HepG2 (cell line): ENCODE measurements around the gene TPM3. TPM values are rescaled to one million over a fixed set of nuclear protein-coding genes. Genes with fewer than 3 reads are reported as not detected.

Experiments used
- AGO1 ChIP-seq: fragments of 200-400 bp; formaldehyde crosslinking; IDR thresholded peaks from 2 replicates; pipeline ENCODE4 v1.6.1; 2017; ENCODE audit warnings: mild to moderate bottlenecking, low read depth, low read length, moderate library complexity; ENCODE audit not compliant: poor library complexity, severe bottlenecking
- AKAP8 ChIP-seq: sonication (generic); formaldehyde crosslinking; IDR thresholded peaks from 2 replicates; pipeline ENCODE4 v1.5.1; 2020; ENCODE audit warnings: mild to moderate bottlenecking, missing genetic modification reagents
- KDM1A ChIP-seq: IDR thresholded peaks from 2 replicates; pipeline ENCODE4 v1.6.1; 2016; ENCODE audit warnings: missing compliant biosample characterization
- REPIN1 ChIP-seq: sonication (generic); formaldehyde crosslinking; IDR thresholded peaks from 2 replicates; pipeline ENCODE4 v1.8.0; 2022; ENCODE audit warnings: missing genetic modification reagents, low read depth, mild to moderate bottlenecking, borderline replicate concordance
- SRSF1 ChIP-seq: fragments of 200-400 bp; formaldehyde crosslinking; optimal IDR thresholded peaks from 2 replicates; pipeline ENCODE3; 2017; ENCODE audit warnings: mild to moderate bottlenecking, low read depth, low read length, moderate library complexity
- YY1 ChIP-seq: IDR thresholded peaks from 2 replicates; pipeline ENCODE4 v1.6.1; 2011; ENCODE audit warnings: low read length, low read depth, moderate library complexity, mild to moderate bottlenecking; ENCODE audit not compliant: insufficient read depth, insufficient replicate concordance
- ZNF235 ChIP-seq: sonication (generic); formaldehyde crosslinking; IDR thresholded peaks from 2 replicates; pipeline ENCODE4 v1.8.1; 2023; ENCODE audit warnings: mild to moderate bottlenecking, missing genetic modification reagents, borderline replicate concordance
- ZNF441 ChIP-seq: sonication (generic); formaldehyde crosslinking; IDR thresholded peaks from 2 replicates; pipeline ENCODE4 v1.7.0; 2021; ENCODE audit warnings: missing genetic modification reagents, borderline replicate concordance
- ZNF790 ChIP-seq: sonication (generic); formaldehyde crosslinking; IDR thresholded peaks from 2 replicates; pipeline ENCODE4 v1.8.0; 2022; ENCODE audit warnings: missing genetic modification reagents, mild to moderate bottlenecking, borderline replicate concordance
- polyA plus RNA-seq, 8 experiments: library from polyadenylated mRNA; depleted of rRNA in 3 of 8; stranded (reverse) in 7 of 8; unstranded in 1 of 8; fragments of >200 nt; fragmentation: Illumina TruSeq in 4 of 8; extraction: Trizol in 4 of 8; gene quantifications; 2 replicates each; pipeline versions ENCODE4 v1.2.1 to v1.2.3, GENCODE V29; 2011 to 2016; ENCODE audit warnings: low read depth in 4 of 8, missing spikeins in 1 of 8, mixed read lengths in 1 of 8; ENCODE audit not compliant: insufficient read depth in 1 of 8
- total RNA-seq, 5 experiments: library from RNA; depleted of rRNA; stranded (reverse); fragments of >200 nt; fragmentation: Illumina TruSeq; extraction: Trizol; gene quantifications; 2 replicates each; pipeline ENCODE4 v1.2.3, GENCODE V29; 2016; ENCODE audit warnings: low read depth in 1 of 5
- TF ChIP-seq, protein P1 (sequence below): IDR thresholded peaks from 2 replicates; pipeline ENCODE4 v1.4.0; 2020; ENCODE audit warnings: mild to moderate bottlenecking, missing genetic modification reagents
- TF ChIP-seq, protein P2 (sequence below): fragments of 450-650 bp; IDR thresholded peaks from 2 replicates; pipeline ENCODE4 v1.6.1; 2017; ENCODE audit warnings: mild to moderate bottlenecking
- TF ChIP-seq, protein P3 (sequence below): sonication (generic); formaldehyde crosslinking; IDR thresholded peaks from 2 replicates; pipeline ENCODE4 v1.8.0; 2022; ENCODE audit warnings: mild to moderate bottlenecking, missing genetic modification reagents, borderline replicate concordance
- TF ChIP-seq, protein P4 (sequence below): sonication (generic); formaldehyde crosslinking; IDR thresholded peaks from 2 replicates; pipeline ENCODE4 v1.5.0; 2020; ENCODE audit warnings: missing genetic modification reagents
- TF ChIP-seq, protein P5 (sequence below): sonication (generic); formaldehyde crosslinking; IDR thresholded peaks from 2 replicates; pipeline ENCODE4 v1.4.0; 2020; ENCODE audit warnings: missing genetic modification reagents
- TF ChIP-seq, protein P6 (sequence below): sonication (generic); formaldehyde crosslinking; IDR thresholded peaks from 2 replicates; pipeline ENCODE4 v1.4.0; 2020; ENCODE audit warnings: low read depth, mild to moderate bottlenecking, missing genetic modification reagents

The TPM3 gene
- total and polyA plus RNA-seq, 2 of the 13 experiments (the other 11 are each of a cell fraction or from before 2014, with no cell fraction given): 160 to 307 TPM

DNA sequence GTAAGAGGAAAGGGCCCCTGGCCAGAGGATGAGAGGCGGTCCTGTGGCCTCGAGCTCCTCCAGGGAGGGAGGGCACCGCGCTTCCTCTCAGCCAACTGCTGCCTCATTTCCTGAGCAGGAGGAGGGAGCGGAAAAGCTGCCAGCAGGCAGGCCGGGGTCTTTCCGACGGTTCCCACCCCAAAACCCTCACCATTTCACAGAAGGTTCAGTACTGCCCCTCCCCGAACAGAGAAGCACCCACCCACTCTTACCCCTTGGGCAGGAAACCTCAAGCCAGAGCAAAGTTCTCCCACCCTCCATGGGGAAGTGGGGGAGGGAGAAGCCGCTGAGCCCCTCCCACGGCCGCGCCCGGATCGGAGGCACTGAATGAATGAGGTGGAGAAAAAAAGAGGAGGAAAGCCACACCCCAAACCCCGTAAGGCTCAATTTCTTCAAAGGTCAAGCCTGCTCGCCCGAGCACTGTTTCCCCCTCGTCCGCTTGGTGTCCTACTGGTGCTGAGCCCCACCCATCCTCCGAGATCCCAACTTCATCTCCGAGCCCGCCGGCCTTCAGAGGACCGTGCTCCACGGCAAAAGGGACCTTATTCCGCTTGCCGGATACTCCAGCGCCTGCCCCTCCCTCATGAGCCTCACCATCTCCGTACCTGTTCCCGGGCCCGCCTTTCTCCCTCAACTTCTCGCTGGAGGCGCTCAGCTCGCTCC lies 9.4 kb downstream of the TPM3 start (continued):
- TF ChIP-seq, protein P1, sequence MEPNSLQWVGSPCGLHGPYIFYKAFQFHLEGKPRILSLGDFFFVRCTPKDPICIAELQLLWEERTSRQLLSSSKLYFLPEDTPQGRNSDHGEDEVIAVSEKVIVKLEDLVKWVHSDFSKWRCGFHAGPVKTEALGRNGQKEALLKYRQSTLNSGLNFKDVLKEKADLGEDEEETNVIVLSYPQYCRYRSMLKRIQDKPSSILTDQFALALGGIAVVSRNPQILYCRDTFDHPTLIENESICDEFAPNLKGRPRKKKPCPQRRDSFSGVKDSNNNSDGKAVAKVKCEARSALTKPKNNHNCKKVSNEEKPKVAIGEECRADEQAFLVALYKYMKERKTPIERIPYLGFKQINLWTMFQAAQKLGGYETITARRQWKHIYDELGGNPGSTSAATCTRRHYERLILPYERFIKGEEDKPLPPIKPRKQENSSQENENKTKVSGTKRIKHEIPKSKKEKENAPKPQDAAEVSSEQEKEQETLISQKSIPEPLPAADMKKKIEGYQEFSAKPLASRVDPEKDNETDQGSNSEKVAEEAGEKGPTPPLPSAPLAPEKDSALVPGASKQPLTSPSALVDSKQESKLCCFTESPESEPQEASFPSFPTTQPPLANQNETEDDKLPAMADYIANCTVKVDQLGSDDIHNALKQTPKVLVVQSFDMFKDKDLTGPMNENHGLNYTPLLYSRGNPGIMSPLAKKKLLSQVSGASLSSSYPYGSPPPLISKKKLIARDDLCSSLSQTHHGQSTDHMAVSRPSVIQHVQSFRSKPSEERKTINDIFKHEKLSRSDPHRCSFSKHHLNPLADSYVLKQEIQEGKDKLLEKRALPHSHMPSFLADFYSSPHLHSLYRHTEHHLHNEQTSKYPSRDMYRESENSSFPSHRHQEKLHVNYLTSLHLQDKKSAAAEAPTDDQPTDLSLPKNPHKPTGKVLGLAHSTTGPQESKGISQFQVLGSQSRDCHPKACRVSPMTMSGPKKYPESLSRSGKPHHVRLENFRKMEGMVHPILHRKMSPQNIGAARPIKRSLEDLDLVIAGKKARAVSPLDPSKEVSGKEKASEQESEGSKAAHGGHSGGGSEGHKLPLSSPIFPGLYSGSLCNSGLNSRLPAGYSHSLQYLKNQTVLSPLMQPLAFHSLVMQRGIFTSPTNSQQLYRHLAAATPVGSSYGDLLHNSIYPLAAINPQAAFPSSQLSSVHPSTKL (CRISPR knock-in tag): no peak
- no peak for TF ChIP-seq YY1
- TF ChIP-seq KDM1A (CRISPR knock-in tag): no peak
- TF ChIP-seq ZNF235 (CRISPR knock-in tag): peak; percentile 65; the same call in 1 of the 2 replicates
- TF ChIP-seq, protein P2, sequence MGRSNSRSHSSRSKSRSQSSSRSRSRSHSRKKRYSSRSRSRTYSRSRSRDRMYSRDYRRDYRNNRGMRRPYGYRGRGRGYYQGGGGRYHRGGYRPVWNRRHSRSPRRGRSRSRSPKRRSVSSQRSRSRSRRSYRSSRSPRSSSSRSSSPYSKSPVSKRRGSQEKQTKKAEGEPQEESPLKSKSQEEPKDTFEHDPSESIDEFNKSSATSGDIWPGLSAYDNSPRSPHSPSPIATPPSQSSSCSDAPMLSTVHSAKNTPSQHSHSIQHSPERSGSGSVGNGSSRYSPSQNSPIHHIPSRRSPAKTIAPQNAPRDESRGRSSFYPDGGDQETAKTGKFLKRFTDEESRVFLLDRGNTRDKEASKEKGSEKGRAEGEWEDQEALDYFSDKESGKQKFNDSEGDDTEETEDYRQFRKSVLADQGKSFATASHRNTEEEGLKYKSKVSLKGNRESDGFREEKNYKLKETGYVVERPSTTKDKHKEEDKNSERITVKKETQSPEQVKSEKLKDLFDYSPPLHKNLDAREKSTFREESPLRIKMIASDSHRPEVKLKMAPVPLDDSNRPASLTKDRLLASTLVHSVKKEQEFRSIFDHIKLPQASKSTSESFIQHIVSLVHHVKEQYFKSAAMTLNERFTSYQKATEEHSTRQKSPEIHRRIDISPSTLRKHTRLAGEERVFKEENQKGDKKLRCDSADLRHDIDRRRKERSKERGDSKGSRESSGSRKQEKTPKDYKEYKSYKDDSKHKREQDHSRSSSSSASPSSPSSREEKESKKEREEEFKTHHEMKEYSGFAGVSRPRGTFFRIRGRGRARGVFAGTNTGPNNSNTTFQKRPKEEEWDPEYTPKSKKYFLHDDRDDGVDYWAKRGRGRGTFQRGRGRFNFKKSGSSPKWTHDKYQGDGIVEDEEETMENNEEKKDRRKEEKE: no peak
- TF ChIP-seq ZNF790 (CRISPR knock-in tag): 0 out of 2 replicates have a peak, but pooled peaks have one; percentile 9
- TF ChIP-seq, protein P3, sequence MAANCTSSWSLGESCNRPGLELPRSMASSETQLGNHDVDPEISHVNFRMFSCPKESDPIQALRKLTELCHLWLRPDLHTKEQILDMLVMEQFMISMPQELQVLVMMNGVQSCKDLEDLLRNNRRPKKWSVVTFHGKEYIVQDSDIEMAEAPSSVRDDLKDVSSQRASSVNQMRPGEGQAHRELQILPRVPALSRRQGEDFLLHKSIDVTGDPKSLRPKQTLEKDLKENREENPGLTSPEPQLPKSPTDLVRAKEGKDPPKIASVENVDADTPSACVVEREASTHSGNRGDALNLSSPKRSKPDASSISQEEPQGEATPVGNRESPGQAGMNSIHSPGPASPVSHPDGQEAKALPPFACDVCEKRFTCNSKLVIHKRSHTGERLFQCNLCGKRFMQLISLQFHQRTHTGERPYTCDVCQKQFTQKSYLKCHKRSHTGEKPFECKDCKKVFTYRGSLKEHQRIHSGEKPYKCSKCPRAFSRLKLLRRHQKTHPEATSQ (CRISPR knock-in tag): 0 out of 2 replicates have a peak, but pooled peaks have one; percentile 56
- TF ChIP-seq AKAP8 (CRISPR knock-in tag): no peak
- TF ChIP-seq, protein P4, sequence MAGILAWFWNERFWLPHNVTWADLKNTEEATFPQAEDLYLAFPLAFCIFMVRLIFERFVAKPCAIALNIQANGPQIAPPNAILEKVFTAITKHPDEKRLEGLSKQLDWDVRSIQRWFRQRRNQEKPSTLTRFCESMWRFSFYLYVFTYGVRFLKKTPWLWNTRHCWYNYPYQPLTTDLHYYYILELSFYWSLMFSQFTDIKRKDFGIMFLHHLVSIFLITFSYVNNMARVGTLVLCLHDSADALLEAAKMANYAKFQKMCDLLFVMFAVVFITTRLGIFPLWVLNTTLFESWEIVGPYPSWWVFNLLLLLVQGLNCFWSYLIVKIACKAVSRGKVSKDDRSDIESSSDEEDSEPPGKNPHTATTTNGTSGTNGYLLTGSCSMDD (CRISPR knock-in tag): 0 out of 2 replicates have a peak, but pooled peaks have one; percentile 68
- peak; percentile 91 for TF ChIP-seq AGO1
- TF ChIP-seq ZNF441: peak; percentile 49; the same call in 1 of the 2 replicates
- TF ChIP-seq SRSF1: no peak
- TF ChIP-seq REPIN1: no peak
- TF ChIP-seq, protein P5, sequence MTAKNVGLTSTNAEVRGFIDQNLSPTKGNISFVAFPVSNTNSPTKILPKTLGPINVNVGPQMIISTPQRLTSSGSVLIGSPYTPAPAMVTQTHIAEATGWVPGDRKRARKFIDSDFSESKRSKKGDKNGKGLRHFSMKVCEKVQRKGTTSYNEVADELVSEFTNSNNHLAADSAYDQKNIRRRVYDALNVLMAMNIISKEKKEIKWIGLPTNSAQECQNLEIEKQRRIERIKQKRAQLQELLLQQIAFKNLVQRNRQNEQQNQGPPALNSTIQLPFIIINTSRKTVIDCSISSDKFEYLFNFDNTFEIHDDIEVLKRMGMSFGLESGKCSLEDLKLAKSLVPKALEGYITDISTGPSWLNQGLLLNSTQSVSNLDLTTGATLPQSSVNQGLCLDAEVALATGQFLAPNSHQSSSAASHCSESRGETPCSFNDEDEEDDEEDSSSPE (CRISPR knock-in tag): no peak
- TF ChIP-seq, protein P6, sequence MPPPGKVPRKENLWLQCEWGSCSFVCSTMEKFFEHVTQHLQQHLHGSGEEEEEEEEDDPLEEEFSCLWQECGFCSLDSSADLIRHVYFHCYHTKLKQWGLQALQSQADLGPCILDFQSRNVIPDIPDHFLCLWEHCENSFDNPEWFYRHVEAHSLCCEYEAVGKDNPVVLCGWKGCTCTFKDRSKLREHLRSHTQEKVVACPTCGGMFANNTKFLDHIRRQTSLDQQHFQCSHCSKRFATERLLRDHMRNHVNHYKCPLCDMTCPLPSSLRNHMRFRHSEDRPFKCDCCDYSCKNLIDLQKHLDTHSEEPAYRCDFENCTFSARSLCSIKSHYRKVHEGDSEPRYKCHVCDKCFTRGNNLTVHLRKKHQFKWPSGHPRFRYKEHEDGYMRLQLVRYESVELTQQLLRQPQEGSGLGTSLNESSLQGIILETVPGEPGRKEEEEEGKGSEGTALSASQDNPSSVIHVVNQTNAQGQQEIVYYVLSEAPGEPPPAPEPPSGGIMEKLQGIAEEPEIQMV (CRISPR knock-in tag): 0 out of 2 replicates have a peak, but pooled peaks have one; percentile 33
